Activated CD4-positive, alpha-beta T cell treated with anti-CD3 and anti-CD28 coated beads for 36 hours (primary cell): ENCODE data around the gene DCTN2. TPM values are rescaled to one million over a fixed set of nuclear protein-coding genes. Genes with fewer than 3 reads are reported as not detected.

ENCODE experiments used
- ATAC-seq: fragments of 200-7000 bp; cut with Tn5 transposase; one replicate; pipeline ENCODE4 v1.10.0; 2021; ENCODE audit warnings: mild to moderate bottlenecking, moderate library complexity
- CTCF ChIA-PET: fragments of 350-600 bp; sonication (Branson Sonifier 250); formaldehyde crosslinking; loops from one replicate; lab custom pipeline; 2021; ENCODE audit warnings: antibody characterized with exemption; lab: Charles Lee
- POLR2A ChIA-PET: fragments of 350-600 bp; sonication (Branson Sonifier 250); formaldehyde crosslinking; loops from one replicate; lab custom pipeline; 2021; ENCODE audit warnings: antibody characterized with exemption, inconsistent platforms; lab: Charles Lee
- DNase-seq: peaks from one replicate; pipeline ENCODE4 v3.0.0-alpha.2; 2020
- H3K27ac Mint-ChIP-seq: one replicate; pipeline ENCODE4 v1.8.0; 2021; ENCODE audit warnings: mixed read lengths
- H3K27me3 Mint-ChIP-seq: one replicate; pipeline ENCODE4 v1.8.0; 2021; ENCODE audit warnings: mixed read lengths
- H3K36me3 Mint-ChIP-seq: one replicate; pipeline ENCODE4 v1.8.0; 2021; ENCODE audit warnings: low read depth, mixed read lengths
- H3K4me1 Mint-ChIP-seq: one replicate; pipeline ENCODE4 v1.8.0; 2021; ENCODE audit warnings: mixed read lengths
- H3K4me3 Mint-ChIP-seq: one replicate; pipeline ENCODE4 v1.8.0; 2021; ENCODE audit warnings: mild to moderate bottlenecking, moderate library complexity, mixed read lengths
- H3K9me3 Mint-ChIP-seq: one replicate; pipeline ENCODE4 v1.8.0; 2021; ENCODE audit warnings: low read depth, mixed read lengths
- intact Hi-C, 2 experiments: fragments of 100-400 bp; cut with DNase I in 1 of 2; cut with micrococcal nuclease in 1 of 2; formaldehyde crosslinking; loops; one replicate each; pipeline versions ENCODE4 v1.14.2 to v1.15.1; 2022 to 2024; cut with DNase I, micrococcal nuclease
- total RNA-seq, 2 experiments: library from RNA; stranded (reverse); gene quantifications; one replicate each; pipeline ENCODE4 v1.2.3, GENCODE V29; 2021

DCTN2 gene
- total RNA-seq, 2 experiments from 2014 or later, result 69.7 to 81.2 TPM

GRCh38 chr12:57558864-57559263 is 11.9 kb upstream of the DCTN2 start:
- peaks cover under 1% of the 10 kb centered on the region for H3K27me3 Mint-ChIP-seq
- no peak overlapping the region for H3K27ac Mint-ChIP-seq
- no peak for ATAC-seq
- intact Hi-C loops, result no loop called here
- ChIA-PET CTCF (interaction anchor here (0.9 kb wide), 1 partner anchor 25 kb away, joined by 3 read pairs; no protein-coding TSS in a partner anchor), POLR2A (no interaction called here)
- no peak overlapping the region for H3K4me3 Mint-ChIP-seq
- H3K36me3 Mint-ChIP-seq, result no peaks in the 10 kb centered on the region
- no peaks in the 10 kb centered on the region for H3K4me1 Mint-ChIP-seq
- DNase-seq, result no peak
- no peaks in the 10 kb centered on the region for H3K9me3 Mint-ChIP-seq

GRCh38 chr12:57554897-57555296 is 7.9 kb upstream of the DCTN2 start:
- ATAC-seq (no peak), DNase-seq (no peak)
- intact Hi-C loops, result no loop called here
- Mint-ChIP-seq H3K9me3 (no peaks in the 10 kb centered on the region), H3K27me3 (peaks cover 7% of the 10 kb centered on the region), H3K36me3 (no peaks in the 10 kb centered on the region), H3K27ac (no peak overlapping the region), H3K4me3 (no peak overlapping the region), H3K4me1 (peaks cover 5% of the 10 kb centered on the region)
- ChIA-PET CTCF (interaction anchor here (0.8 to 1.4 kb wide), 2 partner anchors 29 to 310 kb away, joined by 3 to 5 read pairs; no protein-coding TSS in a partner anchor), POLR2A (no interaction called here)

- Mint-ChIP-seq H3K27me3 (peaks cover 8% of the 10 kb centered on the region), H3K4me1 (peaks cover 7% of the 10 kb centered on the region)
- POLR2A ChIA-PET, result no interaction called here
Observed at GRCh38 chr12:57554453-57554852, 7.5 kb upstream of the DCTN2 start.

GRCh38 chr12:57553343-57554202 is 6.6 kb upstream of the DCTN2 start:
- DNase-seq (no peak), ATAC-seq (no peak)
- CTCF ChIA-PET, result interaction anchor here (0.6 to 2.2 kb wide), 6 partner anchors 13 to 67 kb away, joined by 3 to 6 read pairs (median 4); no protein-coding TSS in a partner anchor
- no peak overlapping the region for H3K4me3 Mint-ChIP-seq
- no peak overlapping the region for H3K27ac Mint-ChIP-seq
- H3K36me3 Mint-ChIP-seq, result no peaks in the 10 kb centered on the region
- no peaks in the 10 kb centered on the region for H3K9me3 Mint-ChIP-seq
- POLR2A ChIA-PET, result interaction anchor here (0.5 kb wide), 1 partner anchor 113 kb away, joined by 3 read pairs; no protein-coding TSS in a partner anchor
- H3K27me3 Mint-ChIP-seq, result peaks cover 14% of the 10 kb centered on the region
- H3K4me1 Mint-ChIP-seq, result peaks cover 11% of the 10 kb centered on the region
- intact Hi-C loops, result no loop called here

More at GRCh38 chr12:57554453-57554852, 7.5 kb upstream of the DCTN2 start:
- H3K4me3 Mint-ChIP-seq, result no peak overlapping the region
- CTCF ChIA-PET, result interaction anchor here (0.6 to 1.4 kb wide), 4 partner anchors 17 to 310 kb away, joined by 3 to 5 read pairs (median 3); no protein-coding TSS in a partner anchor
- DNase-seq, result no peak
- intact Hi-C loops, result no loop called here
- no peaks in the 10 kb centered on the region for H3K36me3 Mint-ChIP-seq
- no peak overlapping the region for H3K27ac Mint-ChIP-seq
- H3K9me3 Mint-ChIP-seq, result no peaks in the 10 kb centered on the region
- ATAC-seq, result no peak

GRCh38 chr12:57552835-57553313 is 5.9 kb upstream of the DCTN2 start:
- POLR2A ChIA-PET, result interaction anchor here (0.5 kb wide), 1 partner anchor 114 kb away, joined by 3 read pairs; no protein-coding TSS in a partner anchor
- DNase-seq, result no peak
- Mint-ChIP-seq H3K27me3 (peaks cover 15% of the 10 kb centered on the region), H3K9me3 (no peaks in the 10 kb centered on the region), H3K4me1 (peaks cover 11% of the 10 kb centered on the region), H3K36me3 (no peaks in the 10 kb centered on the region), H3K27ac (no peak overlapping the region), H3K4me3 (no peak overlapping the region)
- CTCF ChIA-PET, result interaction anchor here (0.6 to 2.2 kb wide), 4 partner anchors 13 to 66 kb away, joined by 3 to 6 read pairs (median 4); no protein-coding TSS in a partner anchor
- no peak for ATAC-seq
- intact Hi-C loops, result no loop called here

GRCh38 chr12:57552306-57552651 is 5.3 kb upstream of the DCTN2 start:
- POLR2A ChIA-PET, result no interaction called here
- intact Hi-C loops, result no loop called here
- Mint-ChIP-seq H3K27me3 (peaks cover 15% of the 10 kb centered on the region), H3K27ac (no peak overlapping the region), H3K9me3 (no peaks in the 10 kb centered on the region), H3K4me3 (no peak overlapping the region), H3K4me1 (peaks cover 15% of the 10 kb centered on the region), H3K36me3 (no peaks in the 10 kb centered on the region)
- CTCF ChIA-PET, result interaction anchor here (0.7 to 2.2 kb wide), 3 partner anchors 10 to 32 kb away, joined by 3 to 6 read pairs (median 3); no protein-coding TSS in a partner anchor
- no peak for DNase-seq
- no peak for ATAC-seq

- intact Hi-C loops, result no loop called here
- no peaks in the 10 kb centered on the region for H3K9me3 Mint-ChIP-seq
- H3K27me3 Mint-ChIP-seq, result peaks cover 15% of the 10 kb centered on the region
- DNase-seq (no peak), ATAC-seq (no peak)
- H3K27ac Mint-ChIP-seq, result no peak overlapping the region
- ChIA-PET POLR2A (no interaction called here), CTCF (interaction anchor here (0.7 to 2.2 kb wide), 3 partner anchors 11 to 32 kb away, joined by 3 to 6 read pairs (median 3); no protein-coding TSS in a partner anchor)
- no peaks in the 10 kb centered on the region for H3K36me3 Mint-ChIP-seq
- H3K4me1 Mint-ChIP-seq, result peaks cover 19% of the 10 kb centered on the region
- H3K4me3 Mint-ChIP-seq, result no peak overlapping the region
Observed at GRCh38 chr12:57551637-57552305, 4.8 kb upstream of the DCTN2 start.

- Mint-ChIP-seq H3K4me3 (peak overlapping the region; percentile 71), H3K27ac (no peak overlapping the region), H3K9me3 (no peaks in the 10 kb centered on the region), H3K4me1 (peaks cover 24% of the 10 kb centered on the region), H3K27me3 (peaks cover 15% of the 10 kb centered on the region), H3K36me3 (peaks cover 5% of the 10 kb centered on the region)
- intact Hi-C loops, result no loop called here
- ATAC-seq (no peak), DNase-seq (no peak)
- POLR2A ChIA-PET, result no interaction called here
- CTCF ChIA-PET, result no interaction called here
Observed at GRCh38 chr12:57550641-57551549, 3.9 kb upstream of the DCTN2 start.

GRCh38 chr12:57549909-57550640 is 3.1 kb upstream of the DCTN2 start, which contains the start of gene KIF5A:
TSS of gene KIF5A (plus strand) at chr12:57550044. CDS start at chr12:57550272, 228 bp downstream.
- ChIA-PET CTCF (no interaction called here), POLR2A (no interaction called here)
- ATAC-seq (peak; percentile 52), DNase-seq (peak; percentile 77)
- H3K4me3 Mint-ChIP-seq, result peak within 1 kb of the TSS; percentile 71
- peaks cover 15% of the 10 kb centered on the region for H3K27me3 Mint-ChIP-seq
- no peaks in the 10 kb centered on the region for H3K9me3 Mint-ChIP-seq
- peaks cover 11% of the 10 kb centered on the region for H3K36me3 Mint-ChIP-seq
- intact Hi-C loops, result no loop called here
- peak within 1 kb of the TSS; percentile 30 for H3K27ac Mint-ChIP-seq
- peaks cover 31% of the 10 kb centered on the region for H3K4me1 Mint-ChIP-seq

GRCh38 chr12:57549203-57549908 is 2.4 kb upstream of the DCTN2 start:
- Mint-ChIP-seq H3K9me3 (no peaks in the 10 kb centered on the region), H3K27me3 (peaks cover 15% of the 10 kb centered on the region), H3K4me3 (peak overlapping the region; percentile 71), H3K36me3 (peaks cover 11% of the 10 kb centered on the region), H3K27ac (peak overlapping the region; percentile 30), H3K4me1 (peaks cover 36% of the 10 kb centered on the region)
- CTCF ChIA-PET, result no interaction called here
- ATAC-seq (no peak), DNase-seq (no peak)
- POLR2A ChIA-PET, result no interaction called here
- intact Hi-C loops, result no loop called here
